ENCODE measurements around the gene XXYLT1. TPM values are rescaled to one million over a fixed set of nuclear protein-coding genes. Genes with fewer than 3 reads are reported as not detected.

XXYLT1 gene
- total RNA-seq, 3 donors from 2014 or later = 7.2 to 13.0 (median 10.8) TPM

DNA sequence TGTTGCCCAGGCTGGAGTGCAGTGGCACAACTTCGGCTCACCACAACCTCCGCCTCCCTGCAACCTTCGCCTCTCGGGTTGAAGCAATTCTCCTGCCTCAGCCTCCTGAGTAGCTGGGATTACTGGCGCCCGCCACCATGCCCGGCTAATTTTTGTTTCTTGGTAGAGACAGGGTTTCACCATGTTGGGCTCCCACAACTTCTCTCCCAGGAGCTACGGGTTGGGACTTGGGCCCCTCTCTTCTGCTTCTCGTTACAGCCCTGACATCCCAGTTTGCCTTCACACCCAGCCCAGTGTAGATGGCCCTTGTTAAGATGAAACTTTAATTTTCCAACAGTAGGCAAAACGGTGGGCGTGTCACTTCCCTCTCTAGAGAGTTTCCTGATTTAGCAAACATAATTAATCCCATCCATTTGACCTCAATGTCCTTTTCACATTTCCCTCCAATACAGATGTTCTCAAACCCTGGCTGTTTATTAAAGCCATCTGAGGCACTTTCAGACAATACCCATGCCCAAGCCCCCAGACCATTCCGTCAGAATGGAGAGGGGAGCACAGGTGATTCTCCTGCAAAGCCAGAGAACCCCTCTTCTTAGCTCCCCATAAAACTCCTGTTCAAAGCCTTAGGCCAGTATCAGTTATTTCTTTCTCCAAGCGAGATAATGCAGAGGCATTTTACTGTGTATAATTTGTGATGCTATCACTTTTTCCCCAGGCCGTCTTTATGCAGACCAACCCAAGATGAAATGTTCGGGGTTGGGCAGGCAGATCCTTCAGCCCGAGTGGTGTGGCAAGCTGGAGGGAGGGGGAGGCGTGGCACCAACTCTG, 245.7 kb downstream of the XXYLT1 start:
- Histone ChIP-seq H3K9me3 (no peaks in the 10 kb centered on the region), H3K36me3 (no peaks in the 10 kb centered on the region), H3K27me3 (no peaks in the 10 kb centered on the region), H3K27ac (no peak overlapping the region), H3K4me1 (no peaks in the 10 kb centered on the region), H3K4me3 (no peak overlapping the region)
- intact Hi-C loops (cut with DNase I; ENCODE audit: low total_unique reads) = no loop called here
- TF ChIP-seq POLR2A (IDR thresholded peaks at IDR 0.05) = no peak
- no peak for TF ChIP-seq POLR2AphosphoS5 (IDR thresholded peaks at IDR 0.05)
- TF ChIP-seq, protein P1, sequence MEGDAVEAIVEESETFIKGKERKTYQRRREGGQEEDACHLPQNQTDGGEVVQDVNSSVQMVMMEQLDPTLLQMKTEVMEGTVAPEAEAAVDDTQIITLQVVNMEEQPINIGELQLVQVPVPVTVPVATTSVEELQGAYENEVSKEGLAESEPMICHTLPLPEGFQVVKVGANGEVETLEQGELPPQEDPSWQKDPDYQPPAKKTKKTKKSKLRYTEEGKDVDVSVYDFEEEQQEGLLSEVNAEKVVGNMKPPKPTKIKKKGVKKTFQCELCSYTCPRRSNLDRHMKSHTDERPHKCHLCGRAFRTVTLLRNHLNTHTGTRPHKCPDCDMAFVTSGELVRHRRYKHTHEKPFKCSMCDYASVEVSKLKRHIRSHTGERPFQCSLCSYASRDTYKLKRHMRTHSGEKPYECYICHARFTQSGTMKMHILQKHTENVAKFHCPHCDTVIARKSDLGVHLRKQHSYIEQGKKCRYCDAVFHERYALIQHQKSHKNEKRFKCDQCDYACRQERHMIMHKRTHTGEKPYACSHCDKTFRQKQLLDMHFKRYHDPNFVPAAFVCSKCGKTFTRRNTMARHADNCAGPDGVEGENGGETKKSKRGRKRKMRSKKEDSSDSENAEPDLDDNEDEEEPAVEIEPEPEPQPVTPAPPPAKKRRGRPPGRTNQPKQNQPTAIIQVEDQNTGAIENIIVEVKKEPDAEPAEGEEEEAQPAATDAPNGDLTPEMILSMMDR (IDR thresholded peaks at IDR 0.05) = no peak
- DNase-seq (ENCODE audit: low spot score in 2 of 2) = no peak

DNA sequence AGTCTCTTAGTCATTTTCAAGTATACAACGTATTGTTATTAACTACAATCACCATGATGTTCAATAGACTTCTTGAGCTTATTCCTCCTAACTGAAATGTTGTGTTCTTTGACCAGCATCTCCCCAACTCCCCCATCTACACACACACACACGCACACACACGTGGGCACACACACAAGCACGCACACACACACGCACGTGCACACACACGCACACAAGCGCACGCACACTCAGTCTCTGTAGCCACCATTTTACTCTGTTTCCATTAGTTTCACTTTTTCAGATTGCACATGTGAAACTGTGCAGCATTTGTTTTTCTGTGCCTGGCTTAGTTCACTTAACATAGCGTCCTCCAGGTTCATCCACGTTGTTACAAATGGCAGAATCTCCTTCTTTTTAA, 247.0 kb downstream of the XXYLT1 start:
- Histone ChIP-seq H3K4me3 (no peak overlapping the region), H3K36me3 (no peaks in the 10 kb centered on the region), H3K27ac (no peak overlapping the region), H3K9me3 (no peaks in the 10 kb centered on the region), H3K4me1 (no peaks in the 10 kb centered on the region), H3K27me3 (no peaks in the 10 kb centered on the region)
- intact Hi-C loops (cut with DNase I; ENCODE audit: low total_unique reads) = no loop called here
- no peak for DNase-seq (ENCODE audit: low spot score in 2 of 2)
- no peak for TF ChIP-seq POLR2A (IDR thresholded peaks at IDR 0.05)
- TF ChIP-seq POLR2AphosphoS5 (IDR thresholded peaks at IDR 0.05) = no peak
- TF ChIP-seq, protein P1 (IDR thresholded peaks at IDR 0.05) = no peak

DNA sequence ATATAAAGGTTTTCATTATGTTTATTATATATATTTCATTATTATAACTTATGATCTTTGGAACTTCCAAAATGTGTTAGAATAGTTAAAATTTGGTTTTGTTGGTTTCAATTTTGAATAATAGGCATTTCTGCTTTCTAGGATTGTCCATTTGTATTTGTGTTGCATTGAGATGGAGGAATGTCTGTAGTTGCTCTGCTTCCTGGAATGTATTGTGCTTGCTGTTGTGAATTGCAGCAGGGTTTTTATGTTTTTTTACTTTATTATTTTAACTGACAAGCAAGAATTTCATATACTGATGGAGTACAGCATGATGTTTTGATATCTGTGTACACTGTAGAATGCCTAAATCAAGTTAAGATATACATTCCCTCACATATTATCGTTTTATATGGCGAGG, 247.4 kb downstream of the XXYLT1 start:
- TF ChIP-seq POLR2A (IDR thresholded peaks at IDR 0.05) (no peak), POLR2AphosphoS5 (IDR thresholded peaks at IDR 0.05) (no peak)
- TF ChIP-seq, protein P1 (IDR thresholded peaks at IDR 0.05) = no peak
- intact Hi-C loops (cut with DNase I; ENCODE audit: low total_unique reads) = no loop called here
- no peaks in the 10 kb centered on the region for H3K9me3 ChIP-seq
- no peak for DNase-seq (ENCODE audit: low spot score in 2 of 2)
- H3K4me1 ChIP-seq = no peaks in the 10 kb centered on the region
- no peaks in the 10 kb centered on the region for H3K27me3 ChIP-seq
- H3K4me3 ChIP-seq = no peak overlapping the region
- no peaks in the 10 kb centered on the region for H3K36me3 ChIP-seq
- no peak overlapping the region for H3K27ac ChIP-seq

DNA sequence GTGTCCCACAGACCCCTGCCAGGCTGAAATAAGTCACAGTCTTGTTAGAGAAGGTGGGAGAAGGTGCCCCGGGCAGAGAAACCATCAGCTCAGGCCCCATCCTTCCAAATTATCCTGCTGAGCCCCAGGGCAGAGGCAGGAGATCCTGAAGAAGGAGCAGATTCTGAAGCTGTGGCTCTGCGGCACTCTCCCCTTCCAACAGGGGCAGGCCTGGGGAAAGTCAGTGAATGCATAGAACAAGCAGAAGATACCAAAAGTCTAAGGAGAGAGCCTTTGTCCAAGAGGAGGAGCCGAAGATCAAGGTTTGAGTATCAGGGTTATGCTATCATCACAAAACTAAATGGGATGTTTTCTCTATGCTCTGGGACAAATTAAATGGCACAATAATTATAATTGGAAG, 249.3 kb downstream of the XXYLT1 start:
- Histone ChIP-seq H3K27me3 (no peaks in the 10 kb centered on the region), H3K9me3 (no peaks in the 10 kb centered on the region), H3K4me3 (no peak overlapping the region), H3K27ac (no peak overlapping the region), H3K4me1 (no peaks in the 10 kb centered on the region), H3K36me3 (no peaks in the 10 kb centered on the region)
- TF ChIP-seq POLR2A (IDR thresholded peaks at IDR 0.05) = no peak
- TF ChIP-seq, protein P1 (IDR thresholded peaks at IDR 0.05) = no peak
- TF ChIP-seq POLR2AphosphoS5 (IDR thresholded peaks at IDR 0.05) = no peak
- intact Hi-C loops (cut with DNase I; ENCODE audit: low total_unique reads) = no loop called here
- no peak for DNase-seq (ENCODE audit: low spot score in 2 of 2)

DNA sequence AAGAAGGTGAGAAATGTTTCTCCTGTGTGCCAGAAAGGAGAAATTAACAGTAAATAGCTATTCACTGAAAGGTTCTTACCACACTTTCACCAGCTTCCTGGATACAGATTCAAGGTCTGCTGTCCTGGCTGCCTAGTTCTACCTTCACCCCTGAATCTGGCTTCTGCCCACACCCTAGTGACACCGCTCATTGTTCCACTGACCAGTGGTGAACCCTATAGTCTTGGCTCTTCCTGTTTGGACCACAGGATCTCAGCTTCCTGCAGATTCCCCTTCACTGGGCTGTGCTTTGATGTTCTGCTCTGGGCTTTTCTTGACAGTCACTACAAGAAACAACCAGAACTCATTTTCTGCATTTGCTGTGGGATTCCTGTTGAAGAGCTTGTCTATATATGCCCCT, 250.0 kb downstream of the XXYLT1 start:
- Histone ChIP-seq H3K9me3 (no peaks in the 10 kb centered on the region), H3K27me3 (no peaks in the 10 kb centered on the region), H3K27ac (peak overlapping the region in 1 of 2 donors; percentile 19), H3K4me3 (no peak overlapping the region), H3K4me1 (no peaks in the 10 kb centered on the region), H3K36me3 (no peaks in the 10 kb centered on the region)
- no peak for TF ChIP-seq POLR2AphosphoS5 (IDR thresholded peaks at IDR 0.05)
- TF ChIP-seq POLR2A (IDR thresholded peaks at IDR 0.05) = no peak
- TF ChIP-seq, protein P1 (IDR thresholded peaks at IDR 0.05) = no peak
- intact Hi-C loops (cut with DNase I; ENCODE audit: low total_unique reads) = no loop called here
- no peak for DNase-seq (ENCODE audit: low spot score in 2 of 2)
